T-helper 1 cell treated with Interleukin-12 subunit alpha and Interleukin-12 subunit beta and Interleukin-4 antibody, amounts not matched to agents 30 μg/mL and 1 μg/mL, for 36 hours (primary cell): ENCODE measurements around the gene CYP2S1.
"Not testable (repeated sequence)": the region's sequence is repeated elsewhere in the genome, so short reads cannot be mapped to it uniquely, and the experiment has no call there.

Experiments
- H3K27ac Mint-ChIP-seq: one replicate; pipeline ENCODE4 v1.8.0; 2021; ENCODE audit warnings: mild to moderate bottlenecking, mixed read lengths
- H3K27me3 Mint-ChIP-seq: one replicate; pipeline ENCODE4 v1.8.0; 2021; ENCODE audit warnings: low read depth, mixed read lengths
- H3K36me3 Mint-ChIP-seq: one replicate; pipeline ENCODE4 v1.8.0; 2021; ENCODE audit warnings: low read depth, mixed read lengths
- H3K4me1 Mint-ChIP-seq: one replicate; pipeline ENCODE4 v1.8.0; 2021; ENCODE audit warnings: low read depth, mixed read lengths
- H3K4me3 Mint-ChIP-seq: one replicate; pipeline ENCODE4 v1.8.0; 2021; ENCODE audit warnings: mild to moderate bottlenecking, moderate library complexity, mixed read lengths
- H3K9me3 Mint-ChIP-seq: one replicate; pipeline ENCODE4 v1.8.0; 2021; ENCODE audit warnings: mixed read lengths

The CYP2S1 gene

DNA sequence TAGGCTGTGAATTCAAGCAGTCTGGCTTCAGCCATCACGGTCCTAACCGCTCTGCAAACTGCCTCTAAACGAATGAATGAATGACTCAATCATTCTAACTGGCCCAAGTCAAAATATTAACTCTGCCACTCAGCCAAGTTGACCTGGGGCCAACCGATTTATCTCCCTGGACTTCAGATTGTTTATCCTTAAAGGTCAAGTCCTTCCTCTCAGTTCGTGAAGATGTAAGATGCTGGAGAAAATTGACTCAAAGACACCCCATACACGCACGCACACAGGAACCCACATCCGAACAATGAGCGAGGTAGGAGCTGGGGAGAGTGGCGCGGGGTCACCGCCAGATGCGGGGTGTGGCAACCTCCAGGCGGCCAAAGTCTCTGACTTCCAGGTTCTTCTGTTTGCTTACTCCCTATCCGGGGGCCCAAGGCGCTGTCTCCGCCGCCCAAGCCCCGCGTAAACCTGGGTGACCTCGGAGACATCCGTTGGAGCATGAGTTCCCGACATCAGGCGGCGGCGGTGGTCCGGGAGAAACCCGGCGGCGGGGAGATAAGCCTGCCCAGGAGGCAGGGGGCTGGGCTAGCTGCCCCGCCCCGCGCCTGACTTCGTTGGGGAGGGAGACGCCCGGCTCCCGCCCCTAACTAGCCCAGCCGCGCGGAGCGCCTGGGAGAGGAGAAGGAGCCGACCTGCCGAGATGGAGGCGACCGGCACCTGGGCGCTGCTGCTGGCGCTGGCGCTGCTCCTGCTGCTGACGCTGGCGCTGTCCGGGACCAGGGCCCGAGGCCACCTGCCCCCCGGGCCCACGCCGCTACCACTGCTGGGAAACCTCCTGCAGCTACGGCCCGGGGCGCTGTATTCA, at the start of gene CYP2S1:
Gene CYP2S1 (plus strand): TSS at position 646 of the 856 bp plus-strand sequence. CDS start 46 bp downstream, at position 692.
- Mint-ChIP-seq H3K36me3 (peaks cover 3% of the 10 kb centered on the region), H3K4me1 (peaks cover 16% of the 10 kb centered on the region), H3K27me3 (peaks cover 49% of the 10 kb centered on the region), H3K9me3 (no peaks in the 10 kb centered on the region), H3K27ac (peak within 1 kb of the TSS; percentile 18), H3K4me3 (peak within 1 kb of the TSS; percentile 65)

DNA sequence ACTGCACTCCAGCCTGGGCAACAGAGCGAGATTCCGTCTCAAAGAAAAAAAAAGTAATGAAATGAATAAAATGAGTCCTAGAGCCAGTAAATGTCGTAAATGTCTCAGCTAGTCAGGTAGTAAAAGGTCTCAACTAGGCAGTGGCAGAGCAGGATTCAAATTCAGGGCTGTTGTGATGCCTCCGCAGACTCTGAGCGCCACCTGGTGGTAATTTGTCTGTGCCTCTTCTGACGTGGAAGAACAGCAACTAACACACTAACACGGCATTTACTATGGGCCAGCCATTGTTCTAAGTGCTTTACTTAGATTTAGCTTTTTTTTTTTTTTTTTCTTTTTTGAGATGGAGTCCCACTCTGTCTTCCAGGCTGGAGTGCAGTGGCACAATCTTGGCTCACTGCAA, 48.6 kb upstream of the CYP2S1 start:
- H3K4me3 Mint-ChIP-seq, result no peak overlapping the region
- no peaks in the 10 kb centered on the region for H3K36me3 Mint-ChIP-seq
- H3K27me3 Mint-ChIP-seq, result peaks cover 19% of the 10 kb centered on the region
- no peaks in the 10 kb centered on the region for H3K9me3 Mint-ChIP-seq
- H3K4me1 Mint-ChIP-seq, result peaks cover 6% of the 10 kb centered on the region
- H3K27ac Mint-ChIP-seq, result no peak overlapping the region

- H3K4me3 Mint-ChIP-seq, result no peak overlapping the region
- no peaks in the 10 kb centered on the region for H3K36me3 Mint-ChIP-seq
- H3K9me3 Mint-ChIP-seq, result no peaks in the 10 kb centered on the region
- no peak overlapping the region for H3K27ac Mint-ChIP-seq
- H3K27me3 Mint-ChIP-seq, result peaks cover 15% of the 10 kb centered on the region
- H3K4me1 Mint-ChIP-seq, result no peaks in the 10 kb centered on the region
Observed at GRCh38 chr19:41149831-41150230, 43.2 kb upstream of the CYP2S1 start.

DNA sequence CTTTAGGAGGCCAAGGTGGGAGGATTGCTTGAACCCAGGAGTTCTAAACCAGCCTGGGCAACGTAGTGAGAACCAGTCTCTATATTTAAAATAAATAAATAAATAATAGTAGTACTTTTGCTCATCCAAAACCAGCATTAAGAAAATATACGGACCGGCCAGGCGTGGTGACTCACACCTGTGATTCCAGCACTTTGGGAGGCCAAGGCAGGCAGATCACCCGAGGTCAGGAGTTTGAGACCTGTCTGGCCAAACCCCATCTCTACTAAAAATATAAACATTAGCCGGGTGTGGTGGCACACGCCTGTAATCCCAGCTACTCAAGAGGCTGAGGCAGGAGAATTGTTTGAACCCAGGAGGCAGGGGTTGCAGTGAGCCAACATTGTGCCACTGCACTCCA, 42.0 kb upstream of the CYP2S1 start:
- H3K4me1 Mint-ChIP-seq, H3K36me3 Mint-ChIP-seq, H3K9me3 Mint-ChIP-seq, H3K27ac Mint-ChIP-seq, H3K4me3 Mint-ChIP-seq: not testable (repeated sequence)
- peaks cover 11% of the 10 kb centered on the region for H3K27me3 Mint-ChIP-seq

GRCh38 chr19:41154060-41154459, 39.0 kb upstream of the CYP2S1 start:
- H3K4me1 Mint-ChIP-seq, result no peaks in the 10 kb centered on the region
- no peaks in the 10 kb centered on the region for H3K9me3 Mint-ChIP-seq
- H3K36me3 Mint-ChIP-seq, result no peaks in the 10 kb centered on the region
- peaks cover 4% of the 10 kb centered on the region for H3K27me3 Mint-ChIP-seq
- H3K27ac Mint-ChIP-seq, result no peak overlapping the region
- H3K4me3 Mint-ChIP-seq, result no peak overlapping the region

DNA sequence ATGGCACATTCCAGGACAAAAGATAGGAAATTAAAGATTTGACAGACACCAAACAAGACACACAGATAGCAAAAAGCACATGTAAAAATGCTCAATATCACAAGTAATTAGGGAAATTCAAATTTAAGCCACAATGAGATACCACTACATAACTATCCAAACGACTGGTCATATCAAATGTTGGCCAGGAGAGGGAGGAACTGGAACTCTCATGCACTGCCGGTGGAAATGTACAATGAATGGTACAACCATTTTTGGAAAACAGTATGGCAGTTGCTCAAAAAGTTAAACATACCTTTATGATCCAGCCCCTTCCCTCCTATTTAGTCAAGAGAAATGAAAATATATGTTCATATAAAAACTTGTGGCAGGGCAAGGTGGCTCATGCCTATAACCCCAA, 36.8 kb upstream of the CYP2S1 start:
- H3K27me3 Mint-ChIP-seq, result peaks cover 4% of the 10 kb centered on the region
- no peaks in the 10 kb centered on the region for H3K36me3 Mint-ChIP-seq
- H3K4me1 Mint-ChIP-seq, result no peaks in the 10 kb centered on the region
- H3K9me3 Mint-ChIP-seq, result no peaks in the 10 kb centered on the region
- no peak overlapping the region for H3K4me3 Mint-ChIP-seq
- H3K27ac Mint-ChIP-seq, result no peak overlapping the region

DNA sequence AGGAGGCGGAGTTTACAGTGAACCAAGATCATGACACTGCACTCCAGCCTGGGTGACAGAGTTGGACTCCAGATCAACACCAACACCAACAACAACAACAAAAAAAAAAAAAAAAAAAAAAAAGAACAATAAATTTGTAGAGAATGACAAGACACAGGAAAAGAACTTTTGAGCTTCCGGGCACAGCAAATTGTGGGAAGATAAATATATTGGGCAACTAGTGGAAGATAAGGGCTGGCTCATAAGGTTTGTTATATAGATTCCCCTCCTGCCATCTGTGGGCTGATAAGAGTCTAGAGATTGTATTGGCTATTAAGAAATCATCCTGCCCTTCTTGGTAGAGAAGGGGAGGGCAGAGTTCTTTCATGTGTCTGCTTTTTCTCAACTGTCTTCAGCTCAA, 33.1 kb upstream of the CYP2S1 start:
- no peak overlapping the region for H3K27ac Mint-ChIP-seq

GRCh38 chr19:41161903-41162302, 31.1 kb upstream of the CYP2S1 start:
- H3K36me3 Mint-ChIP-seq, result no peaks in the 10 kb centered on the region
- H3K4me1 Mint-ChIP-seq, result no peaks in the 10 kb centered on the region
- H3K27me3 Mint-ChIP-seq, result peaks cover 4% of the 10 kb centered on the region
- no peaks in the 10 kb centered on the region for H3K9me3 Mint-ChIP-seq
- H3K4me3 Mint-ChIP-seq, result no peak overlapping the region
- no peak overlapping the region for H3K27ac Mint-ChIP-seq

More for the DNA sequence above, 33.1 kb upstream of the CYP2S1 start:
- no peak overlapping the region for H3K4me3 Mint-ChIP-seq
- H3K4me1 Mint-ChIP-seq, result no peaks in the 10 kb centered on the region
- no peaks in the 10 kb centered on the region for H3K36me3 Mint-ChIP-seq
- H3K9me3 Mint-ChIP-seq, result no peaks in the 10 kb centered on the region
- peaks cover 4% of the 10 kb centered on the region for H3K27me3 Mint-ChIP-seq

- Mint-ChIP-seq H3K27me3 (no peaks in the 10 kb centered on the region), H3K36me3 (no peaks in the 10 kb centered on the region), H3K27ac (no peak overlapping the region), H3K4me3 (no peak overlapping the region), H3K9me3 (no peaks in the 10 kb centered on the region), H3K4me1 (peaks cover 2% of the 10 kb centered on the region)
Observed at GRCh38 chr19:41166944-41167804, 25.8 kb upstream of the CYP2S1 start.

DNA sequence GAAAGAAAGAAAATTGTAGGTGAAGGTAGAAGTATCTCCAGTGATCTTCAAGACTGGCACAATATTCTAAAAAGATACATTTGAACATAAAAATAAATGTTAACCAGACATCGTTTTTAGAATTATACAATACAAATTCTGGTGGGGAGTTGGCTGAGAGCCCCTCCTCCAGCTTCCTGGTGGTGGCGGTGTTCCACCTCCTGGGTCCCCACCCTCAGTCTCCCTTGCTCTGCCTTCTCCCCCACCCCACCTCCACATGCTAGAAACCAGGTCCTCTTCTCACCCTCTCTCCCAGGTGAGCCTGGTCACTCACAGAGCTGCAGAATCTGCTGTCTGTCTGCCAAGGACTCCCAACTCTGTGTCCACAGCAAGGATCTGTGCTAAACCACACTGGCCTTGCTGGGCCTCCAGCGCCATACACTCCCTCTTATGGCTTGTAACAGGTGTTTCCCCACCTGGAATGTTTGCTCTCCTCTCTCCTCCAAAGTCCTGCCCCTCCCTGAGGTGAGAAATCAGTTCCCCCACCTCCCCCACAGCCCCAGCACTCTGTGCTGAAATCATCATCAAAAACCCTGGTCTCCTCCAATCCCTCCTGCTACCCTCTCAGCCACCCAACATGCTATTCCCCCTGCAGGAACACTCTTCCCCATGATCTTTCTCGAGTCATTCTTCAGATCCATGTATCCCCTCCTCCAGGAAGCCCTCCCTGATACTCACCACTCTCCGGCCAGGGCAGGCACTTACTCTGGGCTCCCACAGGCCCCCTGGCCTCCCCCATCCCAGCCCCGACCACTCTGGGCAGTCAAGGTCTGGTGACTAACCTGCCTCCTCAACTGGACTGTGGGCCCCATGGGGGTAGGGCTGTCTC, 20.5 kb upstream of the CYP2S1 start:
- no peaks in the 10 kb centered on the region for H3K27me3 Mint-ChIP-seq
- H3K9me3 Mint-ChIP-seq, result no peaks in the 10 kb centered on the region
- no peak overlapping the region for H3K27ac Mint-ChIP-seq
- H3K36me3 Mint-ChIP-seq, result no peaks in the 10 kb centered on the region
- peaks cover 12% of the 10 kb centered on the region for H3K4me1 Mint-ChIP-seq
- no peak overlapping the region for H3K4me3 Mint-ChIP-seq

DNA sequence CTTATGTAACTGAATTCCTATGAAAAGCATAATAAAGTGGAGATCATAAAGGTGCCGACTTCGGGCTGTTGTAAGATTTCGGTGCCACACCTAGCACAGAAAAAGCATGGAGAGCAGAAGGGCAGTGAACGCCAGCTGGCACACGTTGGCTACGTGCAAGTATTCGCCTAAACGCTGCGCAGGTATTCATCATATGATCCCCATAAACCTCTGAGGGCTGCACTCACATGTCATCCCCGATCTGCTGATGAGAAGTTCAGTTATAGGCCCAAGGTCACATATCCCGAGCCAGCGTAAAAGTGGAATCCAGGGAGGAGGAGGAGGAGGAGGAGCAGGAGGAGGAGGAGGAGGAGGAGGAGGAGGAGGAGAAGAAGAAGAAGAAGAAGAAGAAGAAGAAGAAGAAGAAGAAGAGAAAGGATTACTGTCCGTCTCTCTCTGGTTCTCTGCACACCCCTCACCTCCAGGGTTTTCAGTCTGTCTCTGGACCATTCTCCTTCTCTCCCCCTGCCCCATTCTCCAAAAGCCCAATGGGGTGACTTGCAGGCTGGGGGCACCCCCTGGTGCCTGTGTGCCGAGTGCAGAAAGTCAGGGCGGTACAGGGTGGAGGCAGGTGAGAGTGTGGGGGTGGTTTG, 18.6 kb upstream of the CYP2S1 start:
- H3K4me3 Mint-ChIP-seq, result no peak overlapping the region
- H3K27ac Mint-ChIP-seq, result no peak overlapping the region
- peaks cover 10% of the 10 kb centered on the region for H3K4me1 Mint-ChIP-seq
- H3K9me3 Mint-ChIP-seq, result no peaks in the 10 kb centered on the region
- no peaks in the 10 kb centered on the region for H3K36me3 Mint-ChIP-seq
- no peaks in the 10 kb centered on the region for H3K27me3 Mint-ChIP-seq

- Mint-ChIP-seq H3K27ac (peak overlapping the region; percentile 43), H3K9me3 (no peaks in the 10 kb centered on the region), H3K36me3 (no peaks in the 10 kb centered on the region), H3K27me3 (no peaks in the 10 kb centered on the region), H3K4me3 (peak overlapping the region; percentile 18), H3K4me1 (peaks cover 10% of the 10 kb centered on the region)
Observed at GRCh38 chr19:41175801-41176777, 16.9 kb upstream of the CYP2S1 start.

DNA sequence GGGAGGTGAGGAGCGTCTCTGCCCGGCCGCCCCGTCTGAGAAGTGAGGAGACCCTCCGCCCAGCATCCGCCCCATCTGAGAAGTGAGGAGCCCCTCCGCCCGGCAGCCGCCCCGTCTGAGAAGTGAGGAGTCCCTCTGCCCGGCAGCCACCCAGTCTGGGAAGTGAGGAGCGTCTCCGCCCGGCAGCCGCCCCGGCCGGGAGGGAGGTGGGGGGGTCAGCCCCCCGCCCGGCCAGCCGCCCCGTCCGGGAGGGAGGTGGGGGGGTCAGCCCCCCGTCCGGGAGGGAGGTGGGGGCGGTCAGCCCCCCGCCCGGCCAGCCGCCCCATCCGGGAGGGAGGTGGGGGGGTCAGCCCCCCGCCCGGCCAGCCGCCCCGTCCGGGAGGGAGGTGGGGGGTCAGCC, 12.8 kb upstream of the CYP2S1 start:
- not testable (repeated sequence) for H3K27me3 Mint-ChIP-seq, H3K4me1 Mint-ChIP-seq

More for the DNA sequence above, 12.8 kb upstream of the CYP2S1 start:
- H3K36me3 Mint-ChIP-seq, H3K4me3 Mint-ChIP-seq, H3K27ac Mint-ChIP-seq, H3K9me3 Mint-ChIP-seq: not testable (repeated sequence)
